HFF-Myc (cell line): ENCODE data around the gene AQP2.

Experiments
- DNase-seq: peaks from one replicate; pipeline ENCODE4 v3.0.0-alpha.2; 2011; ENCODE audit warnings: low read depth; ENCODE audit errors: extremely low read depth
- H3K4me3 ChIP-seq: replicated peaks from 2 replicates; pipeline ENCODE4 v1.5.1; 2011; ENCODE audit warnings: low read depth, mild to moderate bottlenecking, control low read depth, low read length
- CTCF ChIP-seq: IDR thresholded peaks from 2 replicates; pipeline ENCODE4 v1.5.1; 2012; ENCODE audit warnings: mild to moderate bottlenecking, low read depth, low read length, control low read depth; ENCODE audit errors: missing control alignments

Gene AQP2

GRCh38 chr12:49949866-49950265, 671 bp upstream of the AQP2 start:
- TF ChIP-seq CTCF, result no peak
- no peak for DNase-seq
- no peak overlapping the region for H3K4me3 ChIP-seq

- no peak overlapping the region for H3K4me3 ChIP-seq
Measured at GRCh38 chr12:49951411-49952240, 1.1 kb downstream of the AQP2 start.

GRCh38 chr12:49952391-49953055, 2.0 kb downstream of the AQP2 start:
- DNase-seq, result no peak
- H3K4me3 ChIP-seq, result no peak overlapping the region
- TF ChIP-seq CTCF, result no peak

More at GRCh38 chr12:49951411-49952240, 1.1 kb downstream of the AQP2 start:
- TF ChIP-seq CTCF, result no peak
- DNase-seq, result no peak

- no peak overlapping the region for H3K4me3 ChIP-seq
- no peak for TF ChIP-seq CTCF
- DNase-seq, result no peak
Measured at GRCh38 chr12:49953151-49953550, 2.6 kb downstream of the AQP2 start.

- no peak for TF ChIP-seq CTCF
- no peak for DNase-seq
- no peak overlapping the region for H3K4me3 ChIP-seq
Measured at GRCh38 chr12:49953961-49954846, 3.7 kb downstream of the AQP2 start.
